Measurements from ENCODE around the gene DUSP1. TPM values are rescaled to one million over a fixed set of nuclear protein-coding genes. Genes with fewer than 3 reads are reported as not detected.

DUSP1 gene
- total and polyA plus RNA-seq, 2 of the 13 experiments (the other 11 are each of a cell fraction or from before 2014, with no cell fraction given) = 27.1 to 55.5 TPM

DNA sequence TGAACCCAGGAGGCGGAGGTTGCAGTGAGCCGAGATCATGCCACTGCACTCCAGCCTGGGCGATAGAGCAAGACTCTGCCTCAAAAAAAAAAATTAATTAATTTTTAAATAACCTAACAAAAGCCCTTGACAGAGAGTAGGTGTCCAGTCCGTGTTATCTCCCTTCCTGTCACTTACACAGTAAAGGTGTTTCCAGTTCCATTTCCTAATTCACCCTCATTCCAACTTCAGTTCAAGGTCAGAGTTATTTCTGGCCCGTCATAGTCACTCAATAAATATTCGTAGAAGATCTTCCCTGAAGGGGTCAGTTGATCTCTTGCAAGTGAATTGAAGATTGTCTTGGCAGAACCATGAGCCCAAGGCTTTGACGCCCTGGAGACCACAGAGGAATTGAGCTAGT, 46.7 kb upstream of the DUSP1 start:
- TF ChIP-seq MEF2D (CRISPR knock-in tag; IDR thresholded peaks at IDR 0.05) = peak; percentile 87
- no peak for TF ChIP-seq PTBP1 (IDR thresholded peaks at IDR 0.05; ENCODE audit: low read depth, low read length, poor library complexity, severe bottlenecking)
- no peak for TF ChIP-seq ZNF605 (CRISPR knock-in tag; IDR thresholded peaks at IDR 0.05)
- no peak for TF ChIP-seq SOX6 (IDR thresholded peaks at IDR 0.05)
- peak; percentile 33 for TF ChIP-seq SOX6 (CRISPR knock-in tag; IDR thresholded peaks at IDR 0.05)
- peak; percentile 20; the same call in 1 of the 2 replicates for TF ChIP-seq SAP130 (CRISPR knock-in tag; IDR thresholded peaks at IDR 0.05; ENCODE audit: low read depth)
- TF ChIP-seq NRL (CRISPR knock-in tag; IDR thresholded peaks at IDR 0.05; ENCODE audit: borderline replicate concordance) = no peak
- 0 out of 2 replicates have a peak, but pooled peaks have one; percentile 5 for TF ChIP-seq RXRB (CRISPR knock-in tag; IDR thresholded peaks at IDR 0.05; ENCODE audit: borderline replicate concordance)
- TF ChIP-seq RARA (CRISPR knock-in tag; IDR thresholded peaks at IDR 0.05) = peak; percentile 75
- 0 out of 2 replicates have a peak, but pooled peaks have one; percentile 22 for TF ChIP-seq ZNF564 (CRISPR knock-in tag; IDR thresholded peaks at IDR 0.05)
- 0 out of 2 replicates have a peak, but pooled peaks have one; percentile 9 for TF ChIP-seq MED1 (CRISPR knock-in tag; IDR thresholded peaks at IDR 0.05)
- 0 out of 2 replicates have a peak, but pooled peaks have one; percentile 2 for TF ChIP-seq SOX5 (CRISPR knock-in tag; IDR thresholded peaks at IDR 0.05; ENCODE audit: borderline replicate concordance)
- H3K9me3 ChIP-seq (ENCODE audit: low read length) = no peaks in the 10 kb centered on the region
- peaks cover 44% of the 10 kb centered on the region for H3K4me1 ChIP-seq (ENCODE audit: insufficient read depth, low read length)
- H3K27me3 ChIP-seq (ENCODE audit: control insufficient read depth in 1 of 2, insufficient read depth in 2 of 2, low read length in 2 of 2) = no peaks in the 10 kb centered on the region
- DNase-seq (ENCODE audit: low spot score) (no peak), ATAC-seq (peak; percentile 26; the same call in 1 of the 3 replicates), FAIRE-seq (no peak)
- no peaks in the 10 kb centered on the region for H3K36me3 ChIP-seq (replicated peaks in 1 of 2; ENCODE audit: control insufficient read depth in 1 of 2, insufficient read depth in 2 of 2, low read length in 2 of 2)
- 0 out of 6 replicates have a peak overlapping the region, but pooled peaks of 1 of the 3 experiments have one; percentile 30 for H3K4me3 ChIP-seq (replicated peaks in 1 of 3; ENCODE audit: insufficient read depth in 1 of 3, low read depth in 2 of 3, low read length in 3 of 3)
- ChIA-PET POLR2A (interaction anchor here (0.9 to 3.0 kb wide), 8 partner anchors 10 to 103 kb away, joined by 3 to 12 read pairs (median 6); partner anchors contain the start of genes DUSP1 and ERGIC1), CTCF (ENCODE audit: low intra/inter-chr PET ratio, low total read pairs) (no interaction called here)
- H2AFZ ChIP-seq (ENCODE audit: low read length) = peak overlapping the region; percentile 32
- H4K20me1 ChIP-seq (ENCODE audit: insufficient read depth, low read length) = no peaks in the 10 kb centered on the region
- peak overlapping the region; percentile 61 for H3K4me2 ChIP-seq (ENCODE audit: low read depth, low read length)
- no peak overlapping the region for H3K27ac ChIP-seq (ENCODE audit: extremely low read length, insufficient read depth, low read length)
- intact Hi-C loops (cut with micrococcal nuclease; ENCODE audit: unreplicated experiment) (no loop called here), in situ Hi-C loops (cut with HindIII; ENCODE audit: extremely low pct_ligation_motif_present, low pct_unique_long_range_greater_than_20kb) (no loop called here)
- 31% methylated on average over 7 of the region's 7 CpGs for WGBS (ENCODE audit: low lambda C conversion rate)
- H3K9ac ChIP-seq (ENCODE audit: insufficient read depth, low read depth, low read length) = 0 out of 2 replicates have a peak overlapping the region, but pooled peaks have one; percentile 15
- H3K79me2 ChIP-seq (ENCODE audit: insufficient read depth, low read length) = no peaks in the 10 kb centered on the region
- BruUV-seq (replicated peaks) = no TSS peak
